Measurements from ENCODE around the gene SORCS3.

The SORCS3 gene

GRCh38 chr10:104683567-104683966 lies 42.5 kb downstream of the SORCS3 start:
- Histone ChIP-seq H4K20me1 (ENCODE audit: control insufficient read depth, insufficient read depth, low read depth, low read length) (no peaks in the 10 kb centered on the region), H3K27ac (ENCODE audit: low read depth, low read length) (no peak overlapping the region), H3K79me2 (ENCODE audit: control insufficient read depth, low read length) (no peaks in the 10 kb centered on the region), H3K9me2 (replicated peaks; ENCODE audit: control insufficient read depth, low read length) (no peaks in the 10 kb centered on the region), H3K27me3 (ENCODE audit: control insufficient read depth, low read length) (no peaks in the 10 kb centered on the region), H3K4me1 (ENCODE audit: control insufficient read depth, low read length) (no peaks in the 10 kb centered on the region), H3F3A (ENCODE audit: control insufficient read depth, insufficient read depth) (no peaks in the 10 kb centered on the region), H3K4me3 (ENCODE audit: low read length) (no peak overlapping the region), H3K36me3 (ENCODE audit: control insufficient read depth, low read length) (no peaks in the 10 kb centered on the region), H3K9me3 (ENCODE audit: control insufficient read depth, insufficient read depth, low read length) (no peaks in the 10 kb centered on the region), H3K4me2 (ENCODE audit: low read length) (no peak overlapping the region)
- TF ChIP-seq EZH2phosphoT487 (IDR thresholded peaks at IDR 0.05; ENCODE audit: borderline replicate concordance, low read length) (no peak), CTCF (IDR thresholded peaks at IDR 0.05; ENCODE audit: low read depth, low read length, poor library complexity, severe bottlenecking) (no peak)

- H3K79me2 ChIP-seq (ENCODE audit: control insufficient read depth, low read length): no peaks in the 10 kb centered on the region
- H3K4me3 ChIP-seq (ENCODE audit: low read length): no peak overlapping the region
- H3K9me3 ChIP-seq (ENCODE audit: control insufficient read depth, insufficient read depth, low read length): no peaks in the 10 kb centered on the region
- H3K9me2 ChIP-seq (replicated peaks; ENCODE audit: control insufficient read depth, low read length): no peaks in the 10 kb centered on the region
- H3K27ac ChIP-seq (ENCODE audit: low read depth, low read length): no peak overlapping the region
- TF ChIP-seq EZH2phosphoT487 (IDR thresholded peaks at IDR 0.05; ENCODE audit: borderline replicate concordance, low read length) (no peak), CTCF (IDR thresholded peaks at IDR 0.05; ENCODE audit: low read depth, low read length, poor library complexity, severe bottlenecking) (no peak)
- H3F3A ChIP-seq (ENCODE audit: control insufficient read depth, insufficient read depth): no peaks in the 10 kb centered on the region
- H3K4me1 ChIP-seq (ENCODE audit: control insufficient read depth, low read length): no peaks in the 10 kb centered on the region
- H4K20me1 ChIP-seq (ENCODE audit: control insufficient read depth, insufficient read depth, low read depth, low read length): no peaks in the 10 kb centered on the region
- no peaks in the 10 kb centered on the region for H3K27me3 ChIP-seq (ENCODE audit: control insufficient read depth, low read length)
- H3K36me3 ChIP-seq (ENCODE audit: control insufficient read depth, low read length): no peaks in the 10 kb centered on the region
- H3K4me2 ChIP-seq (ENCODE audit: low read length): no peak overlapping the region
Measured at GRCh38 chr10:104686829-104687228, 45.7 kb downstream of the SORCS3 start.

- no peaks in the 10 kb centered on the region for H4K20me1 ChIP-seq (ENCODE audit: control insufficient read depth, insufficient read depth, low read depth, low read length)
Measured at GRCh38 chr10:104688251-104689042, 47.4 kb downstream of the SORCS3 start.

More at GRCh38 chr10:104688251-104689042, 47.4 kb downstream of the SORCS3 start:
- Histone ChIP-seq H3K79me2 (ENCODE audit: control insufficient read depth, low read length) (no peaks in the 10 kb centered on the region), H3K4me1 (ENCODE audit: control insufficient read depth, low read length) (no peaks in the 10 kb centered on the region), H3K9me2 (replicated peaks; ENCODE audit: control insufficient read depth, low read length) (no peaks in the 10 kb centered on the region), H3K36me3 (ENCODE audit: control insufficient read depth, low read length) (no peaks in the 10 kb centered on the region), H3K27ac (ENCODE audit: low read depth, low read length) (no peak overlapping the region), H3K27me3 (ENCODE audit: control insufficient read depth, low read length) (no peaks in the 10 kb centered on the region), H3F3A (ENCODE audit: control insufficient read depth, insufficient read depth) (no peaks in the 10 kb centered on the region), H3K4me3 (ENCODE audit: low read length) (no peak overlapping the region), H3K9me3 (ENCODE audit: control insufficient read depth, insufficient read depth, low read length) (no peaks in the 10 kb centered on the region), H3K4me2 (ENCODE audit: low read length) (no peak overlapping the region)
- TF ChIP-seq CTCF (IDR thresholded peaks at IDR 0.05; ENCODE audit: low read depth, low read length, poor library complexity, severe bottlenecking): no peak
- no peak for TF ChIP-seq EZH2phosphoT487 (IDR thresholded peaks at IDR 0.05; ENCODE audit: borderline replicate concordance, low read length)
